ENCODE data around the gene NEDD4L. TPM values are rescaled to one million over a fixed set of nuclear protein-coding genes. Genes with fewer than 3 reads are reported as not detected.

The NEDD4L gene
- total RNA-seq, 1 donor from 2014 or later = 41.4 TPM

DNA sequence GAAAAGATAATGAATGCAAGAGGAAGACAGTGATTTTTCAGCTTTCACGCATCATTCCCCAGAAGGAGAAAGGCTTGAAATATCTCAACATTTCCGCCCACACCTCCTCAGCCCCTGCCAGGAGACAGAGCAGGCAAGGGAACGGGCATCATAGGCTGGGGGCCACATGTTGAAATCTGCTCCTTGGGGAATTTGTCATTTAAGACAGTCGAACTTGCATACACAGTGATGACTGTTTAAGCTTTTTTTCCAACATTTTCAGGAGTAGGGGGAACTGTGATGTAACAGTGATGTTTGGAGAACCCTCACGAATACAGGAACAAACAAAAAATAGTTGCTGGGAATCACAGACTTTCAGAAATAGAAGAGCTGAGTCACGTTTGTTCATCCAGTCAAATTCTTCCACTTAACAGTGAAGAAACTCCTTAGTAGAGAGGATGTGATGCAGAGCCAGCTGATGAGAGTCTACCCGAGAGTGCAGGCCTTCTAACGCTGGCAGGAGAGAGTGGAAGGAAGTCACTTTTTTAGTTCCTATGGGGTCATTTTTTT is 318.1 kb downstream of the NEDD4L start:
- TF ChIP-seq CTCF (conservative IDR thresholded peaks at IDR 0.05) = no peak
- Mint-ChIP-seq H3K9me3 (no peaks in the 10 kb centered on the region), H3K27me3 (ENCODE audit: low read depth) (no peaks in the 10 kb centered on the region), H3K27ac (ENCODE audit: unreplicated experiment) (no peak overlapping the region), H3K4me1 (peaks cover 13% of the 10 kb centered on the region), H3K4me3 (no peak overlapping the region), H3K36me3 (ENCODE audit: low read depth) (peaks cover 10% of the 10 kb centered on the region)
- no peak for DNase-seq (ENCODE audit: low read depth, low spot score)

- peaks cover 13% of the 10 kb centered on the region for H3K4me1 Mint-ChIP-seq
- no peak overlapping the region for H3K27ac Mint-ChIP-seq (ENCODE audit: unreplicated experiment)
- peaks cover 13% of the 10 kb centered on the region for H3K36me3 Mint-ChIP-seq (ENCODE audit: low read depth)
Measured at GRCh38 chr18:58362829-58363271, 318.8 kb downstream of the NEDD4L start.

GRCh38 chr18:58363767-58364540 is 319.9 kb downstream of the NEDD4L start:
- Mint-ChIP-seq H3K4me1 (peaks cover 12% of the 10 kb centered on the region), H3K4me3 (no peak overlapping the region), H3K36me3 (ENCODE audit: low read depth) (peaks cover 16% of the 10 kb centered on the region), H3K27me3 (ENCODE audit: low read depth) (no peaks in the 10 kb centered on the region), H3K9me3 (no peaks in the 10 kb centered on the region), H3K27ac (ENCODE audit: unreplicated experiment) (no peak overlapping the region)
- no peak for DNase-seq (ENCODE audit: low read depth, low spot score)
- TF ChIP-seq CTCF (conservative IDR thresholded peaks at IDR 0.05) = no peak

More at GRCh38 chr18:58362829-58363271, 318.8 kb downstream of the NEDD4L start:
- no peak for TF ChIP-seq CTCF (conservative IDR thresholded peaks at IDR 0.05)
- Mint-ChIP-seq H3K9me3 (no peaks in the 10 kb centered on the region), H3K4me3 (no peak overlapping the region), H3K27me3 (ENCODE audit: low read depth) (no peaks in the 10 kb centered on the region)
- no peak for DNase-seq (ENCODE audit: low read depth, low spot score)

DNA sequence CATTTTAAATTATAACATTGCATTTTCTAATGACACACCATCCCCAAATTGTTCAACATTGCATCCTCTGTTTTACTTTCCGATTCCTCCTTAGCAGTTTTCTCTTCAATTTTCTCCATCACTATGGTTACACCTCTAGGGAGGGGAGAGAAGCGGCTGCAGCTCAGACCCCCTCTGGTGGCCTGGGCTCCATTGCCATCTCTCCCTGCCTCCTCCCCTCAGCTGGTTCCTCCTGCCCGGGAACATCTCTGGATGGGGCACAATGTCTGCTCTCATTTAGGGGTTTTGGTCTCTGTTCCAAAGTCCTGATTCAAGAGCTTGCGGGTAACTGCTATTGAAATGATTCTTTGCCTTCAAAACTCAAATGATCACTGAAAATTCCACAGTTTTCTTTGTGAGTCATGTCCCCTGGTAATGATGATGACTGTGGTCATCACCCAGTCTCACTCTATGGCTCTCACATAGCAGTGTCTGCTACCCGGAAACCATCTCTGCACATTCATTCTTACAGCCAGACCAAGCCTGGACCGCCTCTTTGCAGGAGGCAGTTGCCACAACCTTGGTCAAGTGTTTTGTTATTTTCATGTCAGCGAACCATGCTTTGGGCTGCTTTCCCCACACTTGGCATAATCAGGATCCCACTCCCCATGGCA is 321.0 kb downstream of the NEDD4L start:
- Mint-ChIP-seq H3K4me3 (no peak overlapping the region), H3K27me3 (ENCODE audit: low read depth) (no peaks in the 10 kb centered on the region), H3K27ac (ENCODE audit: unreplicated experiment) (no peak overlapping the region), H3K4me1 (peaks cover 8% of the 10 kb centered on the region), H3K9me3 (no peaks in the 10 kb centered on the region), H3K36me3 (ENCODE audit: low read depth) (peaks cover 19% of the 10 kb centered on the region)
- DNase-seq (ENCODE audit: low read depth, low spot score) = no peak
- no peak for TF ChIP-seq CTCF (conservative IDR thresholded peaks at IDR 0.05)

DNA sequence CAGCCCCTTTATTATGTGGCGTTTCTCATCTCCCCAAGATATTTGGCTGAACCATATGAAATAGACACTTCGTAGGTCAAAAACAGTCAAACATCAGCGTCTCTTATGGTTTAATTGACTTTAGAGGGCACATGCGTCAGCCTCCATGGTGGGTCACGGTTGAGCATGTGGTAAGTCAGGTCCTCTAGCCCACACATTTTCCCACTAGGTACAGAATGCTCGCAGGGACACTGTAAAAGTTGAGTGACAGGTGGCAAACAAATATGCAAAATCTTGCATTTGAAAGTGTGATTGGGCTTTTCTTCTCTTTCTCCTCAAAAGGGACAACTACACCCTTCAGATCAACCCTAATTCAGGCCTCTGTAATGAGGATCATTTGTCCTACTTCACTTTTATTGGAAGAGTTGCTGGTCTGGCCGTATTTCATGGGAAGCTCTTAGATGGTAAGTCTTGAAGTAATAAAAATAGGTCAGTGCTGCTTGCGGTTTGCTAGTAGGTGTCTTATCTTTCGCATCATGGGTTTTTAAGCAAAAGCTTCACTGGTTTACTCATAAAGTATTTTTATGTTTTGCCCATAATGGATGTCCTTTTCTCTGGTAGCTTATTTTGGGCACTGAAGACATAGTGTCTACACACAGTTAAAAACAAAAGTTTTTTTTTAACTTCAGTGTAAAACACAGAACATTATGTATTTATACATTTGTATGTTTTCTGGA is 323.6 kb downstream of the NEDD4L start:
- H3K27ac Mint-ChIP-seq (ENCODE audit: unreplicated experiment) = no peak overlapping the region
- H3K9me3 Mint-ChIP-seq = no peaks in the 10 kb centered on the region

More for the DNA sequence above, 323.6 kb downstream of the NEDD4L start:
- Mint-ChIP-seq H3K4me1 (no peaks in the 10 kb centered on the region), H3K27me3 (ENCODE audit: low read depth) (no peaks in the 10 kb centered on the region), H3K36me3 (ENCODE audit: low read depth) (peaks cover 28% of the 10 kb centered on the region), H3K4me3 (no peak overlapping the region)
- no peak for TF ChIP-seq CTCF (conservative IDR thresholded peaks at IDR 0.05)
- no peak for DNase-seq (ENCODE audit: low read depth, low spot score)
